ENCODE measurements around the gene LTV1. TPM values are rescaled to one million over a fixed set of nuclear protein-coding genes. Genes with fewer than 3 reads are reported as not detected.
"Not testable (repeated sequence)": the region's sequence is repeated elsewhere in the genome, so short reads cannot be mapped to it uniquely, and the experiment has no call there.

Gene LTV1
- total and polyA plus RNA-seq, 4 donors: 16.5 to 20.3 (median 18.4) TPM

DNA sequence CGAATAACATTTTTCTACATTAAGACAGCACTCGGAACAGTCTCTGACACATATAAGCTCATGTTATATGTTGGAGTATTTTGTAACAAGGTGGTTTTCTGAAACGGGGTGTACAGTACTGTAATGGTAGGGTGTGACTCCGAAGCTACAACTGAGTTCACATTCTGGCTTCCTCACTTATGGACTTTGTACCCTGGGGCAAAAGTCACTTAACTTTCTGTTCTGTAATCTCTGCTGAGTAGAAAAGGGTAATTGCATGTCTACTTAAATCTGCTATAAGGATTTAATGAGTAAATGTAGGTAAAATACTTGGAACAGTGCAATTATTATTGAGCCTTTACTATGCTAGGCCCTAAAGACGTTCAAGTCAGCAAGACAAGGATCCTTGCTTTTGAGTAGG lies 4.7 kb upstream of the LTV1 start:
- Histone ChIP-seq H3K4me3 (ENCODE audit: low read length in 2 of 2) (no peak overlapping the region), H3K36me3 (ENCODE audit: control insufficient read depth in 1 of 2, insufficient read depth in 2 of 2, low read length in 1 of 2) (no peaks in the 10 kb centered on the region), H3K4me1 (ENCODE audit: control insufficient read depth in 1 of 2, insufficient read depth in 2 of 2, low read length in 2 of 2) (peaks cover 0 to 5% of the 10 kb centered on the region in 2 donors), H3K9me3 (ENCODE audit: control insufficient read depth, low read length) (no peaks in the 10 kb centered on the region), H3K27ac (ENCODE audit: low read depth in 1 of 2, low read length in 2 of 2) (no peak overlapping the region), H3K27me3 (ENCODE audit: control insufficient read depth in 1 of 2, insufficient read depth in 2 of 2, low read length in 1 of 2) (no peaks in the 10 kb centered on the region)
- WGBS, 2 donors: 92 to 93% methylated on average over 5 of the region's 5 CpGs
- intact Hi-C loops (cut with DNase I): no loop called here
- DNase-seq (no peak), ATAC-seq (ENCODE audit: low FRiP score) (no peak)

DNA sequence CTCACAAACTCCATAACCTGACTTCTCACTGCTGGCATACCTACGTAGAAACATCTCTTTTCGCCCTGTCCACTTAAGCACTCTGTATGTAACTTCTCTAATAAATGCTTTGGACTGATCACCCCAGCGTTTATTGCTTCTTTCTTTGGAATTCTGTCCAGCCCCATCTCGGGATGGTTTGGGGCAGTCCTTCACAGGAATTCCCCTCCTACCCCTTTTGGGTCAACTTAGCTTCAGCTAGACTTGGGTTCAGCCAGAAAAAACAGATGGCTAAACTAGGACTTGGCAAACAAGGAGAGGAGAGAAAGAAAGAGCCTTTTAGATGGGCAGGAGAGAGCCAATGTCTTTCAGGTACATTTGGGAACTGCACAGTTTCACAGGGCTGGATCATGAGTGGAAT lies 3.9 kb upstream of the LTV1 start:
- Histone ChIP-seq H3K27ac (ENCODE audit: low read depth in 1 of 2, low read length in 2 of 2) (peak overlapping the region in 1 of 2 donors; percentile 12), H3K4me1 (ENCODE audit: control insufficient read depth in 1 of 2, insufficient read depth in 2 of 2, low read length in 2 of 2) (peaks cover 0 to 8% of the 10 kb centered on the region in 2 donors), H3K36me3 (ENCODE audit: control insufficient read depth in 1 of 2, insufficient read depth in 2 of 2, low read length in 1 of 2) (no peaks in the 10 kb centered on the region), H3K27me3 (ENCODE audit: control insufficient read depth in 1 of 2, insufficient read depth in 2 of 2, low read length in 1 of 2) (no peaks in the 10 kb centered on the region), H3K4me3 (ENCODE audit: low read length in 2 of 2) (no peak overlapping the region), H3K9me3 (ENCODE audit: control insufficient read depth, low read length) (no peaks in the 10 kb centered on the region)
- DNase-seq: no peak
- intact Hi-C loops (cut with DNase I): no loop called here
- no peak for ATAC-seq (ENCODE audit: low FRiP score)
- WGBS, 2 donors: 37 to 38% methylated on average over 4 of the region's 4 CpGs

DNA sequence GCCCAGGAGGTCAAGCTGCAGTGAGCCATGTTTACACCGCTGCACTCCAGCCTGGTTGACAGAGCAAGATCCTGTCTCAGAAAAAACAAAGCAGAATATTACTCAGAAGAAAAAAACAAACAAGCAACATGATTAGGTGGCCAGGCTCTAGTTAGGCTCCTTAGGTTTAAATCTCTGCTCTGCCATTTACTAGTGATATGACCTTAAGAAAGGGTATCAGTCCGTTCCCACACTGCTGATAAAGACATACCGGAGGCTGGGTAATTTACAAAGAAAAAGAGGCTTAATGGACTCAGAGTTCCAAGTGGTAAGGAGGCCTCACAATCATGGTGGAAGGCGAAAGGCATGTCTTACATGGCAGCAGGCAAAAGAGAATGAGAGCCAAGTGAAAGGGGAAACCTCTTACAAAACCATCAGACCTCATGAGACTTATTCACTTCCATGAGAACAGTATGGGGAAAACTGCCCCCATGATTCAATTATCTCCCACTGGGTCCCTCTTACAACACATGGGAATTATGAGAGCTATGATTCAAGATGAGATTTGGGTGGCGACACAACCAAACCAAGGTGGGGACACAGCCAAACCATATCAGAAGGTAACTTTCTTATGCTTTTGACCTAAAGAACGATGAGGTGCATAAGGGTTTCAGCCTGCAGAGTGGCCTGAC lies 2.4 kb upstream of the LTV1 start:
- no peaks in the 10 kb centered on the region for H3K27me3 ChIP-seq (ENCODE audit: control insufficient read depth in 1 of 2, insufficient read depth in 2 of 2, low read length in 1 of 2)
- no peaks in the 10 kb centered on the region for H3K9me3 ChIP-seq (ENCODE audit: control insufficient read depth, low read length)
- WGBS, 2 donors: 93 to 96% methylated on average over 6 of the region's 6 CpGs
- no peak overlapping the region for H3K27ac ChIP-seq (ENCODE audit: low read depth in 1 of 2, low read length in 2 of 2)
- peaks cover 0 to 1% of the 10 kb centered on the region in 2 donors for H3K36me3 ChIP-seq (ENCODE audit: control insufficient read depth in 1 of 2, insufficient read depth in 2 of 2, low read length in 1 of 2)
- intact Hi-C loops (cut with DNase I): loop anchor here (5.0 to 10.0 kb wide), 5 partner anchors 163 to 266 kb away; partner anchors contain the start of genes PHACTR2 (in 2 of the 2) and PLAGL1 (in 1 of the 2)
- no peak overlapping the region for H3K4me3 ChIP-seq (ENCODE audit: low read length in 2 of 2)
- DNase-seq: no peak
- ATAC-seq (ENCODE audit: low FRiP score): no peak
- H3K4me1 ChIP-seq (ENCODE audit: control insufficient read depth in 1 of 2, insufficient read depth in 2 of 2, low read length in 2 of 2): peaks cover 0 to 10% of the 10 kb centered on the region in 2 donors

DNA sequence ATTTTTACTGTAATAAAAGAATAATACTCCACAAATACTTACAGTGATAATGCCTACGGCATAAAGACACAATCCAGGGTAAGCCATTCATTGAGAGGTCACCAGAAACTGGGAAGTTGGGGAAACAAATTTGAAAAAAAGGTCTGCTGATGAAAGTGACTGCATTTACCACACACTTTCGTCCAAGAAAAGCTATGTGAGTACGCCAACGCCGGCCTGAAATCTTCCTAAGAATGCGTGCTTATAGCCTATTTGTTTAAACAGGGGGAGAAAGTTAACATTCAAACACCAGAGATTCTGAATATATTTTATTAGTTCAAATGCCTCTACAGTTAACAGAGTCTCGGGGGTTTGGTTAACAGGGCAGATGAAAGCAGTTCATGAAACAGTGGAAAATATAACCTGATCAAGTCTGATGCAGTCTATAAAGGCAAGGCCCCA lies 657 bp upstream of the LTV1 start:
- peak; percentile 74 for ATAC-seq (ENCODE audit: low FRiP score)
- WGBS, 2 donors: 2% methylated on average over 7 of the region's 7 CpGs
- intact Hi-C loops (cut with DNase I): loop anchor here (5.0 to 10.0 kb wide), 5 partner anchors 162 to 268 kb away; partner anchors contain the start of genes PHACTR2 (in 2 of the 2) and PLAGL1 (in 1 of the 2)

DNA sequence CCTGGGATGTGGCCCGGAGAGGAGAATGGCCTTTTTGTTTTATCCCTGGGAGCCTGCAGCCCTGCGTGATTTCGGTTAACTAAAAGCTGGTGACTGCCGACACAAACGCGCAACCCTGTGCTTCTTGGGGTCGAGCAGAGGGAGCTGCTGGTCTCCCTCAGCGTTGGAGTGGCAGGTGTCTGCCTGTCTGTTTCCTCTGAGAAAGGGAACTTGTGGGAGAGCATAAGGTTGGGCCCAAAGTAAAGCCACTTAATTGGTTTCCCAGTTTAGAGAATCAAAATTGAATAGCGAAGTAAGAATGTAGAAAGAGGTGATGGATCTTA lies 500 bp downstream of the LTV1 start:
- Histone ChIP-seq H3K27ac (ENCODE audit: low read depth in 1 of 2, low read length in 2 of 2) (peak overlapping the region in 1 of 2 donors; percentile 26), H3K36me3 (ENCODE audit: control insufficient read depth in 1 of 2, insufficient read depth in 2 of 2, low read length in 1 of 2) (peaks cover 0 to 1% of the 10 kb centered on the region in 2 donors), H3K4me1 (ENCODE audit: control insufficient read depth in 1 of 2, insufficient read depth in 2 of 2, low read length in 2 of 2) (peaks cover 0 to 10% of the 10 kb centered on the region in 2 donors), H3K4me3 (ENCODE audit: low read length in 2 of 2) (peak overlapping the region; percentile 43 to 71), H3K27me3 (ENCODE audit: control insufficient read depth in 1 of 2, insufficient read depth in 2 of 2, low read length in 1 of 2) (no peaks in the 10 kb centered on the region), H3K9me3 (ENCODE audit: control insufficient read depth, low read length) (no peaks in the 10 kb centered on the region)
- WGBS, 2 donors: 1% methylated on average over 9 of the region's 9 CpGs
- no peak for ATAC-seq (ENCODE audit: low FRiP score)
- intact Hi-C loops (cut with DNase I): loop anchor here (5.0 to 10.0 kb wide), 5 partner anchors 161 to 269 kb away; partner anchors contain the start of genes PHACTR2 (in 2 of the 2) and PLAGL1 (in 1 of the 2)
- no peak for DNase-seq

More for the DNA sequence above, 657 bp upstream of the LTV1 start:
- peaks cover 0 to 1% of the 10 kb centered on the region in 2 donors for H3K36me3 ChIP-seq (ENCODE audit: control insufficient read depth in 1 of 2, insufficient read depth in 2 of 2, low read length in 1 of 2)
- no peak for DNase-seq
- H3K27me3 ChIP-seq (ENCODE audit: control insufficient read depth in 1 of 2, insufficient read depth in 2 of 2, low read length in 1 of 2): no peaks in the 10 kb centered on the region
- H3K27ac ChIP-seq (ENCODE audit: low read depth in 1 of 2, low read length in 2 of 2): peak overlapping the region; percentile 84 to 92
- no peaks in the 10 kb centered on the region for H3K9me3 ChIP-seq (ENCODE audit: control insufficient read depth, low read length)
- peak overlapping the region; percentile 56 to 71 for H3K4me3 ChIP-seq (ENCODE audit: low read length in 2 of 2)
- H3K4me1 ChIP-seq (ENCODE audit: control insufficient read depth in 1 of 2, insufficient read depth in 2 of 2, low read length in 2 of 2): peaks cover 0 to 10% of the 10 kb centered on the region in 2 donors

DNA sequence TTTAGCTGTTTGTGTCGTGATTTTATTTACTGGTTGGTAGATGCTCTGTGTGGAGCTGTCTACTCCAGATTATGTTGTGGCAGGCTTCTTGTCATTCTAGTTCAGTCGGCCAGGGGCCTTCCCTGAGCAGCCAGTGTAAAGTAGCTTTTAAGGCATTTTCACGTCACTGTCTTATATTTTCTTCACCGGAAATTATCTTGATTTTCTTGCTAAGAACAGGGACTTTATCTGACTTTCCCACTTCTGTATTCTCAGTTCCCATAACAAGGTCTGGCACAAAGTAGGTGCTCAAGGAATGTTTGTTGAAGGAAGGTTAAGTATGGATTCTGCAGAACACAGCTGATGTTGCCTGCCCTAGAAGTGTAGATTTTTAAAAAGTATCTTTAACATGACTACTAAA lies 868 bp downstream of the LTV1 start:
- WGBS, 2 donors: 10 to 11% methylated on average over 4 of the region's 4 CpGs
- H3K36me3 ChIP-seq (ENCODE audit: control insufficient read depth in 1 of 2, insufficient read depth in 2 of 2, low read length in 1 of 2): peaks cover 0 to 1% of the 10 kb centered on the region in 2 donors
- no peaks in the 10 kb centered on the region for H3K27me3 ChIP-seq (ENCODE audit: control insufficient read depth in 1 of 2, insufficient read depth in 2 of 2, low read length in 1 of 2)
- DNase-seq: no peak
- peaks cover 0 to 10% of the 10 kb centered on the region in 2 donors for H3K4me1 ChIP-seq (ENCODE audit: control insufficient read depth in 1 of 2, insufficient read depth in 2 of 2, low read length in 2 of 2)
- ATAC-seq (ENCODE audit: low FRiP score): no peak
- intact Hi-C loops (cut with DNase I): loop anchor here (5.0 to 10.0 kb wide), 5 partner anchors 161 to 269 kb away; partner anchors contain the start of genes PHACTR2 (in 2 of the 2) and PLAGL1 (in 1 of the 2)
- peak overlapping the region in 1 of 2 donors; percentile 7 for H3K27ac ChIP-seq (ENCODE audit: low read depth in 1 of 2, low read length in 2 of 2)
- H3K9me3 ChIP-seq (ENCODE audit: control insufficient read depth, low read length): no peaks in the 10 kb centered on the region
- H3K4me3 ChIP-seq (ENCODE audit: low read length in 2 of 2): peak overlapping the region; percentile 43 to 71

DNA sequence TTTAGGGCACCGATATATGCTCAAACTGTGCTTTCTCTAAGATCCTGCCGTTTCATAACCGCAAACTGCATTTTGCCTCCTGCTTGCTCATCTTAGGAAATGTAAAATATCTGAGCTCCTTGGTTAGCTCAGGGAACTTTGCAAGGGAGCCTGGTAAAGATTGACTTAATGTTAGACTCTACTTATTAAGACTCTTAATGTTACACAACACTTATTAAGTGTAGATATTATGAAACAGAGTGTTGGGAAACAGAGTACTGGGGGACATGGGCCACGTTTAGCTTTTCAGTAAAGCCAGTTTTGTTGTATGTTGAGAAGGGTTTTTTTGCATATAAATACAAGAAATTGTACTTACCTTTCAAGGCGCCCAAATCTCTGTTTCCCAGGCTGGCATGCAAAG lies 1.9 kb downstream of the LTV1 start:
- 88 to 91% methylated on average over 5 of the region's 5 CpGs for WGBS, 2 donors
- H3K27me3 ChIP-seq (ENCODE audit: control insufficient read depth in 1 of 2, insufficient read depth in 2 of 2, low read length in 1 of 2): no peaks in the 10 kb centered on the region
- ATAC-seq (ENCODE audit: low FRiP score) (no peak), DNase-seq (no peak)
- no peak overlapping the region for H3K27ac ChIP-seq (ENCODE audit: low read depth in 1 of 2, low read length in 2 of 2)
- peaks cover 1 to 5% of the 10 kb centered on the region in 2 donors for H3K36me3 ChIP-seq (ENCODE audit: control insufficient read depth in 1 of 2, insufficient read depth in 2 of 2, low read length in 1 of 2)
- H3K9me3 ChIP-seq (ENCODE audit: control insufficient read depth, low read length): no peaks in the 10 kb centered on the region
- H3K4me3 ChIP-seq (ENCODE audit: low read length in 2 of 2): no peak overlapping the region
- intact Hi-C loops (cut with DNase I): loop anchor here (5.0 to 10.0 kb wide), 4 partner anchors 112 to 270 kb away; partner anchors contain the start of genes PHACTR2 (in 1 of the 2) and PLAGL1 (in 1 of the 2)
- peaks cover 0 to 5% of the 10 kb centered on the region in 2 donors for H3K4me1 ChIP-seq (ENCODE audit: control insufficient read depth in 1 of 2, insufficient read depth in 2 of 2, low read length in 2 of 2)

DNA sequence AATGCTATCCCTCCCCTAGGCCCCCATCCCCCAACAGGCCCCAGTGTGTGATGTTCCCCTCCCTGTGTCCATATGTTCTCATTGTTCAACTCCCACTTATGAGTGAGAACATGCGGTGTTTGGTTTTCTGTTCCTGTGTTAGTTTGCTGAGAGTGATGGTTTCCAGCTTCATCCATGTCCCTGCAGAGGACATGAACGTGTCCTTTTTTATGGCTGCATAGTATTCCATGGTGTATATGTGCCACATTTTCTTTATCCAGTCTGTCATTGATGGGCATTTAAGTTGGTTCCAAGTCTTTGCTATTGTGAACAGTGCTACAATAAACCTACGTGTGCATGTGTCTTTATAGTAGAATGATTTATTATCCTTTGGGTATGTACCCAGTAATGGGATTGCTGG lies 8.6 kb downstream of the LTV1 start:
- ATAC-seq (ENCODE audit: low FRiP score); H3K4me3 ChIP-seq (ENCODE audit: low read length in 2 of 2); DNase-seq; H3K27me3 ChIP-seq (ENCODE audit: control insufficient read depth in 1 of 2, insufficient read depth in 2 of 2, low read length in 1 of 2); intact Hi-C loops (cut with DNase I); H3K27ac ChIP-seq (ENCODE audit: low read depth in 1 of 2, low read length in 2 of 2); H3K36me3 ChIP-seq (ENCODE audit: control insufficient read depth in 1 of 2, insufficient read depth in 2 of 2, low read length in 1 of 2); H3K9me3 ChIP-seq (ENCODE audit: control insufficient read depth, low read length); H3K4me1 ChIP-seq (ENCODE audit: control insufficient read depth in 1 of 2, insufficient read depth in 2 of 2, low read length in 2 of 2): not testable (repeated sequence)
- WGBS, 2 donors: 96 to 97% methylated on average over 3 of the region's 3 CpGs

DNA sequence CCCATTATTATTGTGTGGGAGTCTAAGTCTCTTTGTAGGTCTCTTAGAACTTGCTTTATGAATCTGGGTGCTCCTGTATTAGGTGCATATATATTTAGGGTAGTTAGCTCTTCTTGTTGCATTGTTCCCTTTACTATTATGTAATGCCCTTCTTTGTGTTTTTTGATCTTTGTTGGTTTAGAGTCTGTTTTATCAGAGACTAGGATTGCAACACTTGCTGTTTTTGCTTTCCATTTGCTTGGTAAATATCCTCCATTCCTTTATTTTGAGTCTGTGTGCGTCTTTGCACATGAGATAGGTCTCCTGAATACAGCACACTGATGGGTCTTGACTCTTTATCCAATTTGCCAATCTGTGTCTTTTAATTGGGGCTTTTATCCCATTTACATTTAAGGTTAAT lies 11.9 kb downstream of the LTV1 start:
- H3K27ac ChIP-seq (ENCODE audit: low read depth in 1 of 2, low read length in 2 of 2); H3K36me3 ChIP-seq (ENCODE audit: control insufficient read depth in 1 of 2, insufficient read depth in 2 of 2, low read length in 1 of 2); DNase-seq; ATAC-seq (ENCODE audit: low FRiP score); H3K27me3 ChIP-seq (ENCODE audit: control insufficient read depth in 1 of 2, insufficient read depth in 2 of 2, low read length in 1 of 2); H3K9me3 ChIP-seq (ENCODE audit: control insufficient read depth, low read length); intact Hi-C loops (cut with DNase I); H3K4me3 ChIP-seq (ENCODE audit: low read length in 2 of 2); H3K4me1 ChIP-seq (ENCODE audit: control insufficient read depth in 1 of 2, insufficient read depth in 2 of 2, low read length in 2 of 2): not testable (repeated sequence)
- WGBS, 2 donors: 99 to 100% methylated on average over 1 of the region's 1 CpG

All from aorta (tissue), 5 donors.